NCI-H1417 treated with DMSO at 0.1 percent for 48 hours (cell line): ENCODE data around the gene NFIX.

Experiments used
- DNase-seq: peaks from one replicate; lab custom pipeline; 2025; lab: John Stamatoyannopoulos, UW

The NFIX gene

DNA sequence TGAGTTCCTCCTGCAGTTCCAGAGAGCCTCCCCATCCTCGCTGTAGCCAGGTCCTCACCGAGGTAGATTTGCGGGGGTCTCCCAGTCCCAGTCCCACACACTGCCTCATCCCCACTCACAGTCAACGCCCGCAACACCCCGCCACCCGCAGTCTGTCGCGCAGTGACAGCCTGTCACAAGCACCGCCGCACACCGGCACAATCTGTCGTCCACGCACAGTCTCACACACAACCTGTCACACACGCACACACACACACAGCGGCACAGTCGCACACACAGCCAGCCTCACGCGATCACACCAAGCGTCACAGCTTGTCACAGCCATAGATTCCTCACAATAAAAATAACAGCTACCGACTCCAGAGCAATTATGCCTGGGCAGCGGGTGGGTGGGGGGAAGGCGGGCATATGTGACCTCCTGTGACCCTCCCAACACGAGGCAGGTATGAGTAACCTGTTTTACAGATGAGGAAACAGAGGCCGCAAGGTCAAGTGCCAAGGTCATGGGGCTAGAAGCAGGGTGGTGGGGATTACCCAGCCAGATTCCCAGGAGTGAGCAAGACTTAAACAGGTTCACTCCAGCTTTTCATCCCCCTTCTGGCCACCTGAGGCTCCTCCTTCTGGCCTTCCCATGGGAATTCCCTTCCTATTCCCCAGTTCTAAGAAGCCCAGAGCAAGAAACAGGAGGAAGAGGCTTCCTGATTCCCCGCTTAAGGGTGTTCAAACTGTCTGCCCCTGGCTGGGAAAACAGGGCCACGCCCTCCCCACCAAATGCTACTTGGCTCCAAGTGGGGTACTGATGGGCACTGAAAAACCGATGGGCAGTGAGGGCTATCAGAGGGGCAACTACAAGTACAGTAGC lies 13.9 kb downstream of the NFIX start:
- DNase-seq, result no peak

- no peak for DNase-seq
Observed at GRCh38 chr19:13010038-13010991, 15.0 kb downstream of the NFIX start.

- DNase-seq, result no peak
Observed at GRCh38 chr19:13010992-13011652, 15.8 kb downstream of the NFIX start.

DNA sequence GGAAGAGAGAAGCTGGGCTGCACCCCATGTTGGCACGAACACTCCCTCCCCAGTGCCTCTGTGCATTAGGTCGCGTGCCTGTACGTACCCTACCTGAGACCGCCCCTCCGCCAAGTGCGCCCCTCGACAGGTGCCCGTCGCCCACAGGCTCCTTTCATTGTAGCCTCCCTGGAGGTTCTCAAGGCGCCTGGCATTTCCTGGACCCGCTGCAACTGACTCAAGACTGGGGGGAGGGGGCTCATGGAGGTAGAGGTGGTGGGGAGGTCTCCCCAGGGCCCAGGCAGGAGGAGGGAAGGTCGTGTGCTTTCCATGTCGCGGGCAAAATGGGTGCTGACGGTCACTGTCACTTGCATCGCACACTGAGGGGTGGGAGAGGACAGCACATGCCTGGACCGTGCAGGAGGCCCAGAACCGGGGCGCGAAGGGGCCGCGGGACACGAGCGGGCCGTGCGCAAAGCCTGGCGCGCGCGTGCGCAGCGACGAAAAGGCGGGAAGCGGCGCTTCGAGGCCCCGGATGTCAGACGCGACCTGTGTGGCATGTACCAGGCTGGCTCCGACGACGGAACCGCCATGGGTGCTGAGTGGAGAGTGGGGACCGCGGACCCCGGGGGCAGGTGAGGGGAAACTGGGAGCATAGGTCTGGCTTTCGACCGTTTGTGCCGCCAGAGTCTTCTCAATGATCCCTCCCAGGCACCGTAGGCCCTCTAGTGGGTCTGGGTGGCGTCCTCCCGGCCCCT lies 16.5 kb downstream of the NFIX start:
- no peak for DNase-seq

- DNase-seq, result no peak
Observed at GRCh38 chr19:13012390-13012689, 17.1 kb downstream of the NFIX start.

DNA sequence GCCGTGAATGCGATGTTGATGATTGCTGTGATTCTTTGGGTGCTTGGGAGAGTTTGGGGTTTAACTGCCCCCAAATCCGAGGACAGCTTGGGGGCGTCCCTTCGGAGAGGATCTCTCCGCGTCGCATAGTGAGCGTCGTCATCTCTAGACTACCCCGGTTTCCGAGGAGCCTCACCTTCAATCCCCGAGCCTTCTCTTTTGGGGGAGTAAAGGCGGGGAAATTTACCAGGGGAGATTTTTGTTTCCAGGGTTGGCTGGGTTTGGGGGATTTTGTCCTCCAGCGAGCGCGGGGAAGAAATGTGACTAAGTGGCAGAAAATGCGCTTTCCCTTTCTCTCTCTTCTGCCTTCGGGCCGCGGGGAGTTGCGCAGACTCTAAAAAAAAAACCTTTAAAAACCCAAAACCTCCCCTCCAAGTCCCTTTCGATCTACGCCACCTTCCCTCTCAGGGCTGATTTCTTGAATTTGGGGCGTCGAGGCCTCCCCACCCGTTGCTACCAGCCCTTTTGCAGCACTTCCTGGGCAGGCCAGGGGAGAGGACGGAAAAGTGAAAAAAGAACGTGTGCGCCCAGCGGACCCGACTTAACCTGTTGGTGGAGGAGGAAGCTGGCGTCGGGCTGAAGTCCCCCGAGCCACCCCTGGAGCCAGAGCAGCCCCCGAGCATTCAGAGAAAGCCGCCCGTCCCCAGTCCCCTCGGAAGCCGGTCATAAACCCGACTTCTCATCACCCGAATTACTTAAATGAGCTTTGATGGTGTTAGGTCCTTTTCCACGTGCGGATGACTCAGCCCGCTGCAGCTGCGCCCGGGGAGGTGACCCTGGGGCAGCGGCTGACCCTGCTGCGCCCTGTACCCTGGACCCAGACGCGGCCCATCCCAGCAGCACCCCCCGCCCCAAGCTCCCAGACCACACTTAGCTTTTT lies 17.7 kb downstream of the NFIX start:
- no peak for DNase-seq

- no peak for DNase-seq
Observed at GRCh38 chr19:13013649-13014048, 18.4 kb downstream of the NFIX start.

DNA sequence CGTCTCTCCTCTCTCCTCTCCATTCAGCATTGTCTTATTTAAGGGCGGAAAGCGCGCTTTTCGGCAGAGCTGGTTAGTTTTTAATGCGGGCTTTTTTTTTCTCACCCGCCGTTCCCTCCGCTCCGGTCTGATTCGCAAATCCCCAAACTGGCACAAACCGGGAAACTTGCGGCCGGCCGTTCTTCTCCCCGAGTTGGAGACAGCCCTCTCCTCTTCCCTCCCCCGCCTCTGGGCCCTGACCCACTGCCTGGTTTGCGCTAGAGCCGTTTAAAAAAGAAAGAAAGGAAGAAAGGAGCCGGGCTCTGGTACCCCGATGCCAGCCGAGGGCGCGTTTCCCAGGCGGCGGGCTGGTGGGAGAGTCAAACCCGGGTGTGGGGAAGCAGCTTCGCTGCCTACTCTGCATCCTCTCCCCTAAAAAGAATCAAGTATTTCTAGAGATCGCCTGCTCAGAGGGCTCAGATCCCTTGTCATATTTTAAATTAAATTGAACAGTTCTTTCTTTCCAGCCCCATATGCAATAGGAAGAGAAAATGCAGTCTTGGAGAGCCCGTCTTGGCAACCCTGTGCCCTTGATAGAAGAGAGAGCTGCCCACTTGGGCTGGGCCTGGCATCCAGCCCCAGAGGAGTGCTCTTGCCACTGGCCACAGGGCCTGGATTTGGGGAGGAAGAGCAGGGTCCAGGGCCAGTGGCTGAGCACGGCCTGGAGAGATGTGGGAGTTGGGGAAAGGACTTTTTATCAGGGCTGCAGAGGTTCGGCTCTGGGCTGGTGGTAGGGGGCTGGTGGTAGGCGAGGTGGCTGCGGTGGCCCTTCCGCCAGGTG lies 19.0 kb downstream of the NFIX start:
- DNase-seq, result no peak

DNA sequence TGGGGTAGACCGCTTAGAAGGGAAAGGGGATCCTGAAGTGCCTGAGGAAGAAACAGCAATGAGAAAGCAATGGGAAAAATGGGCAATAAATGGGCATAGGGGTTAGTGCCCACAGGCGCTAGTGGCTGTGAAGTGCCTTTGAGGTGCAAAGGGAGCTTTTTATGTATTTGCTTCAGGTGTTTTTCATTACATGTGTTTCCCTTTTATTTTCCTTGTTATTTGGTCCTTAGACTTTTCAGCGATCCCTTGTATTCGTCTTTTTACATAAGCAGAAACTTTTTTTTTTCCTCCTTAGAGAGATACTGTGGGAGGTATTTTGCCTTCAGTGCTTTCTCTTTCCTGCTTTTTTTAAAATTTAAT lies 19.6 kb downstream of the NFIX start:
- no peak for DNase-seq

DNA sequence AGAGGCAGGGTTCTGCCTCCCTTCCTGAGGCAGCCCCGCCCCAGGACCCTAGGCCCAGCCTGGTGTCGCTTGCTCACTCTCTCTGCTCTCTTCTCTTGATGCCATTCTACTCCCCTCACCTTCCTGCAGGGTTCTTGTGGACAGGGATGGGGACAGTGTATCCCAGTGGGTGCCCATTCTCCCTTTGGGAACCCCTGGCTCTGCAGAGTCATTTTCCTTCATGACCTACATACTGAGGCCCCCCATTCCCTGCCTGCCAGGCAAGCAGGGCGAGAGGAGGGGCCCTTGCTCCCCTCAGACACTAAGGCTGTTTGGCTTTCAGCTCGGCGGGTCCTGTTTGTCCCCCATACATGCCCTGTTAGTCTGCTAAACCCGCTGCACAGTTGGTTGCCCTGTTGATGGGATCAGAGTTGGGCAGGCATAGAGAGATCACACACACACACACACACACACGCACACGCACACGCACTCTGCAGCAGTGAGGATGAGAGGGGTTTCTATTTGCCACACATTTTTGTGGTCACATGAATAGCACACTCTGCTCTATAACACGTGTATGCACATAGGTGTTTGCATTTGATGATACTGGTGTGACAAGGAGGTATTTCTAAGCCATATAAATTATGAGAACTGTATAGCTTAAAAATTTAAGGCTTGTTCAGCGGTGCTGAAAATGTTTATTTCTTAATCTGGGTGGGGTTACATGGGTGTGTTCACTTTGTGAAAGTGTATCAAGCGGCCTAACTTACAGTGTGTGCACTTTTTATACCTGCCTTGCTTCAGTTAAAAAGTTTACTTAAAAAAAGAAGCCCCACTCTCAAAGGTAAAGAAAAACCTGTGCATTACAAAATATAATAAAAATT lies 20.3 kb downstream of the NFIX start:
- DNase-seq, result no peak

- DNase-seq, result no peak
Observed at GRCh38 chr19:13016245-13016627, 21.0 kb downstream of the NFIX start.

DNA sequence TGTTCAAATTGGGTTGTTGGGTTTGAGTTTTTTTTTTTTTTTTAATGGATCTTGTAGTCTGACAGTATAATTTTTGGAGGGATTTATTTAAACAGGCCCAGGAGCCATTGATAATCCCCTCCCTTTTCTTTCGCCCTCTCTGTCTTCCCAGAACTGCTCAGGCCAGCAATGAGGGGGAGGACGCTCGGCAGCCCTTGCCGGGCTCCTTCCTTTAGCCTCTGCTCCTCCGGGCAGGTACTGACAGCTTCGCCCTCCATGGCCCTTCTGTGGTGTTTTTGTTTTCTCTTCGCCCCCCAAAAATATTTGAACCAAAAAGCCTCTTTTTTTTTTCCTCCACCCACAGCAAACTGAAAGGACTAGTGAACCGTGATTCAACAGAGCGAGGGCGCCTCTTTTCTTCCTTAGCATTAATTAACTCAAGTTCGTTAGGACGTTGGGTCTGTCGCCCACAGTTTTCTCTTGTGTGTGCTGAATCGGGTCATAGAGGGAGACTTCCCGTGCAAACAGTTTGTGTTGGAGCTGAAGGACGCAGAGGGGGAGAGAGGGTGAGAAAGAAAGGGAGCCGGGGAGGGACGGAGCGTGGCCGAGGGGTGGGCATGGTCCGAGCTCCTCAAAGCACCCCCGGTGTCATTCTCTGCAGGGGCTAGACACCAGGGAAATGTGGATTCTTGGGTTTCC lies 21.5 kb downstream of the NFIX start:
- DNase-seq, result no peak

- no peak for DNase-seq
Observed at GRCh38 chr19:13017306-13018034, 22.2 kb downstream of the NFIX start.

DNA sequence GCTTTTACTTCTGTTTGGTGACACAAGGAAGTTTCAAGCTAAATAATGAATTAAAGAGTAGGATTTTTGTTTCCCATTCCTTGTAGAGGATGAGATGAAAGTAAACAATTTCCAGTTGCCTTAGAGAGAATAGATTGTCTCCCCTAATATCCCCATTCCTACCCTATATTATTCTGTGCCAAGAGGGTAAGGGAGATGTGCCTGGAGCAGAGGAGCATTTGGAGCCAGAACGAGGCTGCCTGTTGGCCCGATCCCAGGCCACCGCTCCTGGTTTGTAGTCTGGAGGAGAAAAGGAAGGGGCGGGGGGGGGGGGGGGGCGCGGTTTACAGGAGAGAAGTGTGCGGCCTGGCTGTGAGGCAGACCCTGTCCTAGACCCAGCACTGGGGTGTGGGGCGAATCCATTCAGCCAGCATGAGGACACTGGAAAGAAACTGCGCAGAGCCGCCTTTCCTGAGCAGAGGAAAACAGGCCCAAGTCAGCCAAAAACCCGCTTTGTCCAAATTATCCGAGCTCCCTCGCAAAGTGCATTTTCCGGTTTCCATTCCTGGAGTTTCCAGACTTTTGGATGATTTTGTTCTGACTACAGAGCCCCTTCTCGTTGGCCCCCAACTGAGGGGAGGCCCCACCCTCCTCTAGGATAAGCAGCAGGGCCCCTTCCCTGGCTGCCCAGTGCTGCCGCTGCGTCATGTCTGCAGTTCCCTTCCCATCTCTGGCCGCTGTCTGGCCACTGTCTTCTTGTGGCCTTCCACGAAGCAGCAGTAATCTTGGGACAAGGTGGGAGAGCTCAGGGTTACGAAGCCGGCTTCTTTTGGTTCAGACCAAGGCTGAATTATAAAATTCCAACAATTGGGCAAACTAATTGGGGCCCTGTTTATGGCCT lies 23.0 kb downstream of the NFIX start:
- no peak for DNase-seq

- DNase-seq, result no peak
Observed at GRCh38 chr19:13019332-13019731, 24.1 kb downstream of the NFIX start.

GRCh38 chr19:13020002-13020414 lies 24.7 kb downstream of the NFIX start:
- DNase-seq, result no peak
